H1 (cell line): ENCODE results near the gene HOXA6. TPM values are rescaled to one million over a fixed set of nuclear protein-coding genes. Genes with fewer than 3 reads are reported as not detected.

Experiments used
- CTCF ChIA-PET: fragments of 300-600 bp; sonication (Branson Sonifier 250); formaldehyde crosslinking; loops from one replicate; lab custom pipeline; 2021; ENCODE audit not compliant: partially characterized antibody; lab: Charles Lee
- POLR2A ChIA-PET: fragments of 300-600 bp; sonication (Branson Sonifier 250); formaldehyde crosslinking; loops from one replicate; lab custom pipeline; 2021; ENCODE audit warnings: inconsistent platforms; ENCODE audit not compliant: partially characterized antibody; lab: Charles Lee
- DNase-seq, 2 experiments: peaks; one replicate each; pipeline versions ENCODE4 v3.0.0 to v3.0.0-alpha.2; 2010 to 2022; ENCODE audit warnings: low spot score in 2 of 2, low read depth in 1 of 2, mixed read lengths in 1 of 2
- FAIRE-seq: peaks from 2 replicates; lab custom pipeline; 2011; peaks lifted over from hg19 to GRCh38; lab: Jason Lieb, UNC
- H2AFZ ChIP-seq: 2 replicates; pipeline ENCODE4 v1.8.1; 2012; ENCODE audit warnings: low read length, inconsistent platforms
- H2AK5ac ChIP-seq: 2 replicates; pipeline ENCODE4 v1.6.1; 2013; ENCODE audit warnings: low read depth, low read length
- H2BK120ac ChIP-seq: replicated peaks from 2 replicates; pipeline ENCODE3; 2013; ENCODE audit warnings: low read depth, low read length, inconsistent platforms
- H2BK12ac ChIP-seq: 2 replicates; pipeline ENCODE4 v1.6.1; 2013; ENCODE audit warnings: low read depth, low read length
- H2BK15ac ChIP-seq: 2 replicates; pipeline ENCODE4 v1.6.1; 2013; ENCODE audit warnings: low read length
- H2BK20ac ChIP-seq: 2 replicates; pipeline ENCODE4 v1.6.1; 2013; ENCODE audit warnings: low read length
- H2BK5ac ChIP-seq: 2 replicates; pipeline ENCODE4 v1.6.1; 2013; ENCODE audit warnings: low read depth, low read length
- H3K14ac ChIP-seq: 2 replicates; pipeline ENCODE4 v1.6.1; 2013; ENCODE audit warnings: inconsistent platforms; ENCODE audit not compliant: insufficient read length
- H3K18ac ChIP-seq: 2 replicates; pipeline ENCODE4 v1.6.1; 2013; ENCODE audit warnings: low read length; ENCODE audit errors: extremely low read depth
- H3K23ac ChIP-seq: 2 replicates; pipeline ENCODE4 v1.6.1; 2013; ENCODE audit warnings: inconsistent platforms; ENCODE audit not compliant: insufficient read length
- H3K23me2 ChIP-seq: 2 replicates; pipeline ENCODE4 v1.6.1; 2013; ENCODE audit warnings: low read depth, low read length
- H3K27ac ChIP-seq: 2 replicates; pipeline ENCODE4 v1.6.1; 2011; ENCODE audit warnings: low read depth, low read length, inconsistent platforms
- H3K27me3 ChIP-seq, 4 experiments: replicated peaks in 1 of 4; 1 replicate in 1 of 4; 2 replicates in 3 of 4; pipeline versions ENCODE4 v1.6.1 to v1.8.1; 2011 to 2013; ENCODE audit warnings: low read length in 3 of 4, mild to moderate bottlenecking in 3 of 4, inconsistent platforms in 2 of 4, mixed read lengths in 2 of 4, moderate library complexity in 1 of 4; ENCODE audit not compliant: control insufficient read depth in 3 of 4, insufficient read depth in 3 of 4; ENCODE audit errors: extremely low read depth in 1 of 4
- H3K36me3 ChIP-seq, 4 experiments: 2 replicates each; pipeline versions ENCODE4 v1.6.1 to v1.8.1; 2011 to 2013; ENCODE audit warnings: mild to moderate bottlenecking in 4 of 4, low read length in 3 of 4, moderate library complexity in 2 of 4, control low read depth in 1 of 4, inconsistent platforms in 1 of 4; ENCODE audit not compliant: insufficient read depth in 4 of 4, control insufficient read depth in 2 of 4
- H3K4ac ChIP-seq: replicated peaks from 2 replicates; pipeline ENCODE3; 2013; ENCODE audit warnings: low read length, low read depth, mixed read lengths, inconsistent platforms; ENCODE audit not compliant: insufficient read length
- H3K4me1 ChIP-seq, 4 experiments: replicated peaks in 1 of 4; 1 replicate in 1 of 4; 2 replicates in 3 of 4; pipeline versions ENCODE4 v1.6.1 to v1.8.1; 2011 to 2013; ENCODE audit warnings: low read length in 3 of 4, inconsistent platforms in 2 of 4, mixed read lengths in 1 of 4; ENCODE audit not compliant: insufficient read depth in 4 of 4, control insufficient read depth in 3 of 4
- H3K4me2 ChIP-seq, 2 experiments: 2 replicates each; pipeline versions ENCODE4 v1.6.1 to v1.8.1; 2011 to 2013; ENCODE audit warnings: low read depth in 2 of 2, low read length in 2 of 2, control low read depth in 1 of 2, inconsistent platforms in 1 of 2, mild to moderate bottlenecking in 1 of 2; ENCODE audit not compliant: insufficient read depth in 1 of 2
- H3K4me3 ChIP-seq, 4 experiments: fragments of 200-600, 300-600 bp in 1 of 4; sonication (generic), shearing (Covaris generic), sonication (Bioruptor Twin) in 1 of 4; 2 replicates each; pipeline versions ENCODE4 v1.5.1 to v1.8.1; 2011 to 2016; ENCODE audit warnings: low read length in 4 of 4, low read depth in 3 of 4, control low read depth in 2 of 4, inconsistent platforms in 2 of 4, mild to moderate bottlenecking in 2 of 4, mixed read lengths in 1 of 4, moderate library complexity in 1 of 4; ENCODE audit not compliant: insufficient read depth in 2 of 4; ENCODE audit errors: extremely low read depth in 1 of 4
- H3K56ac ChIP-seq: replicated peaks from 2 replicates; pipeline ENCODE3; 2013; ENCODE audit warnings: low read depth, mild to moderate bottlenecking, mixed read lengths, low read length, inconsistent platforms; ENCODE audit not compliant: insufficient read length
- H3K79me1 ChIP-seq: 2 replicates; pipeline ENCODE4 v1.6.1; 2013; ENCODE audit warnings: low read depth, low read length, control low read depth
- H3K79me2 ChIP-seq, 2 experiments: 2 replicates each; pipeline versions ENCODE4 v1.6.1 to v1.8.1; 2012 to 2013; ENCODE audit warnings: low read length in 2 of 2, mild to moderate bottlenecking in 2 of 2, inconsistent platforms in 1 of 2; ENCODE audit not compliant: insufficient read depth in 2 of 2, control insufficient read depth in 1 of 2
- H3K9ac ChIP-seq, 4 experiments: replicated peaks in 1 of 4; 1 replicate in 1 of 4; 2 replicates in 3 of 4; pipeline versions ENCODE4 v1.6.1 to v1.8.1; 2011 to 2013; ENCODE audit warnings: low read depth in 3 of 4, low read length in 3 of 4, control low read depth in 2 of 4, mild to moderate bottlenecking in 2 of 4, moderate library complexity in 2 of 4, inconsistent platforms in 1 of 4; ENCODE audit errors: extremely low read depth in 1 of 4
- H3K9me3 ChIP-seq, 2 experiments: 2 replicates each; pipeline versions ENCODE4 v1.6.1 to v1.8.1; 2012 to 2013; ENCODE audit warnings: mild to moderate bottlenecking in 2 of 2, moderate library complexity in 2 of 2, control low read depth in 1 of 2, inconsistent platforms in 1 of 2, low read depth in 1 of 2, low read length in 1 of 2, mixed read lengths in 1 of 2; ENCODE audit not compliant: insufficient read depth in 2 of 2
- H4K20me1 ChIP-seq, 2 experiments: replicated peaks in 1 of 2; 2 replicates each; pipeline versions ENCODE3 to v1.8.1; 2011 to 2013; ENCODE audit warnings: inconsistent platforms in 2 of 2, low read length in 2 of 2, mild to moderate bottlenecking in 1 of 2; ENCODE audit not compliant: insufficient read depth in 2 of 2, control insufficient read depth in 1 of 2
- H4K5ac ChIP-seq: 2 replicates; pipeline ENCODE4 v1.6.1; 2013; ENCODE audit warnings: low read length, low read depth, mixed read lengths, inconsistent platforms; ENCODE audit not compliant: insufficient read length
- H4K8ac ChIP-seq: 2 replicates; pipeline ENCODE4 v1.8.0; 2013; ENCODE audit warnings: mild to moderate bottlenecking, moderate library complexity, low read length, inconsistent platforms; ENCODE audit not compliant: insufficient read depth; ENCODE audit errors: extremely low read depth
- H4K91ac ChIP-seq: replicated peaks from 2 replicates; pipeline ENCODE3; 2013; ENCODE audit warnings: low read length, mixed read lengths, inconsistent platforms; ENCODE audit not compliant: insufficient read length
- BACH1 ChIP-seq: IDR thresholded peaks from 2 replicates; pipeline ENCODE4 v1.6.1; 2012; ENCODE audit warnings: low read length, improper control_type of control experiment
- BRCA1 ChIP-seq: IDR thresholded peaks from 2 replicates; pipeline ENCODE4 v1.6.1; 2012; ENCODE audit warnings: low read depth, low read length, improper control_type of control experiment
- GABPA ChIP-seq: IDR thresholded peaks from 2 replicates; pipeline ENCODE4 v1.6.1; 2011; ENCODE audit warnings: mild to moderate bottlenecking, low read length, moderate library complexity, borderline replicate concordance; ENCODE audit not compliant: insufficient read depth
- GTF2F1 ChIP-seq: IDR thresholded peaks from 2 replicates; pipeline ENCODE4 v1.6.1; 2012; ENCODE audit warnings: low read depth, low read length, improper control_type of control experiment, borderline replicate concordance
- KDM1A ChIP-seq: fragments of 200-600, 300-600 bp; sonication (generic); IDR thresholded peaks from 2 replicates; pipeline ENCODE4 v1.7.1; 2016; ENCODE audit warnings: mild to moderate bottlenecking, low read length, borderline replicate concordance
- NANOG ChIP-seq: IDR thresholded peaks from 2 replicates; pipeline ENCODE4 v1.6.1; 2011; ENCODE audit warnings: low read length, low read depth, mild to moderate bottlenecking, inconsistent platforms; ENCODE audit not compliant: insufficient read depth, poor library complexity, severe bottlenecking
- RBBP5 ChIP-seq: IDR thresholded peaks from 2 replicates; pipeline ENCODE4 v1.7.1; 2012; ENCODE audit warnings: low read depth, mild to moderate bottlenecking, inconsistent platforms, low read length, moderate library complexity, borderline replicate concordance
- RNF2 ChIP-seq: fragments of 200-900, 300-1000 bp; sonication (generic); IDR thresholded peaks from 2 replicates; pipeline ENCODE4 v1.7.1; 2016; ENCODE audit warnings: borderline replicate concordance, low read depth, mild to moderate bottlenecking, antibody characterized with exemption, low read length; ENCODE audit not compliant: poor library complexity, severe bottlenecking; ENCODE audit errors: missing control alignments
- SP1 ChIP-seq: IDR thresholded peaks from 2 replicates; pipeline ENCODE4 v1.6.1; 2011; ENCODE audit warnings: low read depth, low read length
- SP2 ChIP-seq: IDR thresholded peaks from 2 replicates; pipeline ENCODE4 v1.6.1; 2012; ENCODE audit warnings: mild to moderate bottlenecking, low read length, inconsistent platforms
- SUZ12 ChIP-seq: fragments of 200-600 bp; sonication (generic); IDR thresholded peaks from 2 replicates; pipeline ENCODE4 v1.6.1; 2012; ENCODE audit warnings: mild to moderate bottlenecking, inconsistent platforms, low read length, moderate library complexity, mixed read lengths
- TAF7 ChIP-seq: optimal IDR thresholded peaks from 2 replicates; pipeline ENCODE3; 2011; ENCODE audit warnings: low read depth, mild to moderate bottlenecking, inconsistent platforms, low read length, moderate library complexity, borderline replicate concordance
- TBP ChIP-seq: IDR thresholded peaks from 2 replicates; pipeline ENCODE4 v1.6.1; 2011; ENCODE audit warnings: low read depth, low read length, improper control_type of control experiment
- WGBS, 2 experiments: shearing (Covaris generic) in 1 of 2; methylation state at CpG; one replicate each; pipeline versions ENCODE4 v1.1.6 to v1.1.7; 2013 to 2015; ENCODE audit warnings: low lambda C conversion rate in 2 of 2, mixed read lengths in 2 of 2, inconsistent platforms in 1 of 2, low coverage in 1 of 2, missing lambda C conversion rate in 1 of 2; ENCODE audit not compliant: insufficient replicate concordance in 2 of 2, insufficient coverage in 1 of 2, insufficient read length in 1 of 2; ENCODE audit errors: extremely low coverage in 1 of 2, missing lambda C conversion rate in 1 of 2; 5-methylcytosine and 5-hydroxymethylcytosine counted together
- polyA plus RNA-seq, 7 experiments: library from polyadenylated mRNA; depleted of rRNA in 3 of 7; stranded (reverse) in 5 of 7; unstranded in 2 of 7; fragments of >200 nt in 5 of 7; fragments of 200-250 nt in 2 of 7; gene quantifications; 1 replicate in 5 of 7; 2 replicates in 1 of 7; 4 replicates in 1 of 7; pipeline versions ENCODE4 v1.2.1 to v1.2.3, GENCODE V29; 2011 to 2013; ENCODE audit warnings: missing spikeins in 2 of 7, mixed read lengths in 2 of 7
- total RNA-seq: library from RNA; stranded (reverse); fragmentation: NEBNext Ultra II Directional; extraction: Animal tissue kit (Norgen Biotek cat#: 25700); gene quantifications from 2 replicates; pipeline ENCODE4 v1.2.1, GENCODE V29; 2021

HOXA6 gene
- total and polyA plus RNA-seq, 2 of the 8 experiments (the other 6 are each of a cell fraction or from before 2014, with no cell fraction given): not detected

- no peak for FAIRE-seq
- no peak overlapping the region for H2AK5ac ChIP-seq
- peaks cover 96 to 100% (median 100%) of the 10 kb centered on the region in 4 experiments for H3K27me3 ChIP-seq
- DNase-seq: no peak
- H3K9me3 ChIP-seq: peaks cover 0 to 4% of the 10 kb centered on the region in 2 experiments; a peak in 1 of 4 replicates
- H4K5ac ChIP-seq: no peak overlapping the region
- no peak overlapping the region for H3K4me2 ChIP-seq
- peaks cover 12 to 18% of the 10 kb centered on the region in 2 experiments for H4K20me1 ChIP-seq
- H3K9ac ChIP-seq: no peak overlapping the region
- H2BK120ac ChIP-seq: no peak overlapping the region
- no peaks in the 10 kb centered on the region for H3K79me2 ChIP-seq
- H4K91ac ChIP-seq: no peak overlapping the region
- H3K56ac ChIP-seq: no peak overlapping the region
- H3K27ac ChIP-seq: no peak overlapping the region
- H2BK15ac ChIP-seq: no peak overlapping the region
- peaks cover 4% of the 10 kb centered on the region; the same call in 1 of the 2 replicates for H3K23me2 ChIP-seq
- H2BK20ac ChIP-seq: no peak overlapping the region
- H4K8ac ChIP-seq: no peak overlapping the region
- H2BK5ac ChIP-seq: no peak overlapping the region
- 30% methylated on average over 2 of the region's 2 CpGs; no CpG with 5 or more reads in 1 of the 2 experiments for WGBS, 2 experiments
- ChIA-PET POLR2A (no interaction called here), CTCF (interaction anchor here (0.7 to 2.1 kb wide), 5 partner anchors 9 to 447 kb away, joined by 3 to 10 read pairs (median 4); partner anchors contain the start of gene HOXA5)
- no peak overlapping the region for H2BK12ac ChIP-seq
- peaks cover 0 to 6% (median 2%) of the 10 kb centered on the region in 4 experiments; a peak in 4 of 7 replicates for H3K4me1 ChIP-seq
- H3K36me3 ChIP-seq: peaks cover 0 to 16% (median 0%) of the 10 kb centered on the region in 4 experiments; a peak in 2 of 8 replicates
- no peak overlapping the region for H3K18ac ChIP-seq
- no peak overlapping the region for H2AFZ ChIP-seq
- H3K4ac ChIP-seq: no peak overlapping the region
- no peak overlapping the region for H3K23ac ChIP-seq
- H3K79me1 ChIP-seq: no peaks in the 10 kb centered on the region
- no peak overlapping the region for H3K14ac ChIP-seq
- no peak overlapping the region for H3K4me3 ChIP-seq
- TF ChIP-seq SUZ12 (no peak), GABPA (no peak), RBBP5 (no peak), TAF7 (no peak), SP1 (no peak), RNF2 (no peak), KDM1A (no peak), TBP (no peak), BRCA1 (no peak), SP2 (no peak), NANOG (no peak), BACH1 (no peak), GTF2F1 (no peak)
Observed at GRCh38 chr7:27134392-27134791, 13.2 kb downstream of the HOXA6 start.
